KMS-11 (cell line): ENCODE data around the gene SLC25A30.

Experiments
- H2AFZ ChIP-seq: fragments of 200-600 bp; sonication (generic); 2 replicates; pipeline ENCODE4 v1.6.1; 2016; ENCODE audit warnings: antibody characterized with exemption, mixed run types, low read depth
- H3K27ac ChIP-seq: fragments of 200-600 bp; sonication (generic); 2 replicates; pipeline ENCODE4 v1.6.1; 2016; ENCODE audit warnings: mild to moderate bottlenecking, mixed run types
- H3K27me3 ChIP-seq: fragments of 200-600 bp; sonication (generic); 2 replicates; pipeline ENCODE4 v1.6.1; 2017; ENCODE audit warnings: mild to moderate bottlenecking, low read depth, mixed run types, moderate library complexity; ENCODE audit not compliant: insufficient read depth
- H3K36me3 ChIP-seq: fragments of 200-600 bp; sonication (generic); 2 replicates; pipeline ENCODE4 v1.6.1; 2017; ENCODE audit warnings: mild to moderate bottlenecking, mixed run types; ENCODE audit not compliant: insufficient read depth
- H3K4me1 ChIP-seq: fragments of 200-600 bp; sonication (generic); 2 replicates; pipeline ENCODE4 v1.6.1; 2016; ENCODE audit warnings: mild to moderate bottlenecking, low read depth, mixed run types; ENCODE audit not compliant: poor library complexity, severe bottlenecking
- H3K4me2 ChIP-seq: fragments of 200-600 bp; sonication (generic); 2 replicates; pipeline ENCODE4 v1.7.0; 2016; ENCODE audit warnings: mild to moderate bottlenecking, mixed run types
- H3K4me3 ChIP-seq: fragments of 200-600 bp; sonication (generic); IDR thresholded peaks from 2 replicates; pipeline ENCODE4 v1.6.1; 2017; ENCODE audit warnings: low read depth, low read length, mixed read lengths; ENCODE audit not compliant: insufficient read depth
- H3K79me2 ChIP-seq: fragments of 200-600 bp; sonication (generic); 2 replicates; pipeline ENCODE4 v1.6.1; 2016; ENCODE audit warnings: low read depth, mixed run types; ENCODE audit not compliant: insufficient read depth
- H3K9ac ChIP-seq: fragments of 200-600 bp; sonication (generic); 2 replicates; pipeline ENCODE4 v1.6.1; 2016; ENCODE audit warnings: mild to moderate bottlenecking, mixed run types
- H4K20me1 ChIP-seq: fragments of 200-600 bp; sonication (generic); 2 replicates; pipeline ENCODE4 v1.6.1; 2016; ENCODE audit warnings: mild to moderate bottlenecking, mixed run types; ENCODE audit not compliant: insufficient read depth
- CTCF ChIP-seq: fragments of 200-600 bp; sonication (generic); conservative IDR thresholded peaks from 2 replicates; pipeline ENCODE4 v1.6.1; 2017; ENCODE audit warnings: low read depth, mild to moderate bottlenecking, antibody characterized with exemption, low read length, moderate library complexity, mixed read lengths

SLC25A30 gene

GRCh38 chr13:45413826-45414307 is 4.3 kb downstream of the SLC25A30 start:
- H3K27me3 ChIP-seq: no peaks in the 10 kb centered on the region
- no peaks in the 10 kb centered on the region for H3K4me1 ChIP-seq
- TF ChIP-seq CTCF: no peak
- no peak overlapping the region for H3K9ac ChIP-seq
- H3K4me3 ChIP-seq: no peak overlapping the region
- H3K36me3 ChIP-seq: no peaks in the 10 kb centered on the region
- no peak overlapping the region for H3K27ac ChIP-seq
- H4K20me1 ChIP-seq: no peaks in the 10 kb centered on the region
- no peak overlapping the region for H3K4me2 ChIP-seq
- H2AFZ ChIP-seq: no peak overlapping the region
- no peaks in the 10 kb centered on the region for H3K79me2 ChIP-seq

- H3K27me3 ChIP-seq: no peaks in the 10 kb centered on the region
- H3K27ac ChIP-seq: no peak overlapping the region
- H3K4me2 ChIP-seq: no peak overlapping the region
- TF ChIP-seq CTCF: no peak
- H3K36me3 ChIP-seq: no peaks in the 10 kb centered on the region
- H2AFZ ChIP-seq: no peak overlapping the region
- no peaks in the 10 kb centered on the region for H3K4me1 ChIP-seq
- no peaks in the 10 kb centered on the region for H4K20me1 ChIP-seq
- no peaks in the 10 kb centered on the region for H3K79me2 ChIP-seq
- H3K4me3 ChIP-seq: no peak overlapping the region
- H3K9ac ChIP-seq: no peak overlapping the region
Measured at GRCh38 chr13:45412274-45413049, 5.7 kb downstream of the SLC25A30 start.

- no peak overlapping the region for H3K27ac ChIP-seq
- H3K9ac ChIP-seq: no peak overlapping the region
- no peaks in the 10 kb centered on the region for H3K4me1 ChIP-seq
- no peaks in the 10 kb centered on the region for H3K79me2 ChIP-seq
- no peak overlapping the region for H2AFZ ChIP-seq
- no peaks in the 10 kb centered on the region for H3K36me3 ChIP-seq
- H4K20me1 ChIP-seq: no peaks in the 10 kb centered on the region
- no peak overlapping the region for H3K4me3 ChIP-seq
- no peaks in the 10 kb centered on the region for H3K27me3 ChIP-seq
- no peak overlapping the region for H3K4me2 ChIP-seq
- no peak for TF ChIP-seq CTCF
Measured at GRCh38 chr13:45411631-45412030, 6.5 kb downstream of the SLC25A30 start.

GRCh38 chr13:45411221-45411620 is 7.0 kb downstream of the SLC25A30 start:
- no peaks in the 10 kb centered on the region for H3K27me3 ChIP-seq
- no peak overlapping the region for H3K4me3 ChIP-seq
- H2AFZ ChIP-seq: no peak overlapping the region
- no peaks in the 10 kb centered on the region for H4K20me1 ChIP-seq
- H3K4me2 ChIP-seq: no peak overlapping the region
- H3K4me1 ChIP-seq: no peaks in the 10 kb centered on the region
- H3K9ac ChIP-seq: no peak overlapping the region
- no peaks in the 10 kb centered on the region for H3K36me3 ChIP-seq
- H3K27ac ChIP-seq: no peak overlapping the region
- no peaks in the 10 kb centered on the region for H3K79me2 ChIP-seq
- TF ChIP-seq CTCF: no peak
